ENCODE results near the gene SLC7A14.

Gene SLC7A14

GRCh38 chr3:170465955-170466354, 119.9 kb downstream of the SLC7A14 start:
- H3K4me1 Mint-ChIP-seq (ENCODE audit: low read depth) = no peaks in the 10 kb centered on the region
- H3K4me3 Mint-ChIP-seq = no peak overlapping the region
- H3K27me3 Mint-ChIP-seq = peaks cover 23% of the 10 kb centered on the region
- H3K36me3 Mint-ChIP-seq = no peaks in the 10 kb centered on the region
- H3K27ac Mint-ChIP-seq = no peak overlapping the region
- no peaks in the 10 kb centered on the region for H3K9me3 Mint-ChIP-seq (ENCODE audit: low read depth)

- H3K36me3 Mint-ChIP-seq = no peaks in the 10 kb centered on the region
- no peak overlapping the region for H3K4me3 Mint-ChIP-seq
- no peak overlapping the region for H3K27ac Mint-ChIP-seq
- H3K4me1 Mint-ChIP-seq (ENCODE audit: low read depth) = no peaks in the 10 kb centered on the region
- no peaks in the 10 kb centered on the region for H3K9me3 Mint-ChIP-seq (ENCODE audit: low read depth)
- H3K27me3 Mint-ChIP-seq = peaks cover 19% of the 10 kb centered on the region
Measured at GRCh38 chr3:170463011-170463410, 122.9 kb downstream of the SLC7A14 start.

GRCh38 chr3:170458285-170458684, 127.6 kb downstream of the SLC7A14 start:
- Mint-ChIP-seq H3K4me3 (no peak overlapping the region), H3K9me3 (ENCODE audit: low read depth) (no peaks in the 10 kb centered on the region), H3K27me3 (peaks cover 10% of the 10 kb centered on the region), H3K27ac (no peak overlapping the region), H3K36me3 (no peaks in the 10 kb centered on the region), H3K4me1 (ENCODE audit: low read depth) (no peaks in the 10 kb centered on the region)

- Mint-ChIP-seq H3K4me1 (ENCODE audit: low read depth) (no peaks in the 10 kb centered on the region), H3K36me3 (no peaks in the 10 kb centered on the region), H3K27me3 (peaks cover 5% of the 10 kb centered on the region), H3K27ac (no peak overlapping the region), H3K4me3 (no peak overlapping the region), H3K9me3 (ENCODE audit: low read depth) (no peaks in the 10 kb centered on the region)
Measured at GRCh38 chr3:170454509-170454908, 131.4 kb downstream of the SLC7A14 start.

- no peaks in the 10 kb centered on the region for H3K9me3 Mint-ChIP-seq (ENCODE audit: low read depth)
- no peak overlapping the region for H3K4me3 Mint-ChIP-seq
- H3K27ac Mint-ChIP-seq = no peak overlapping the region
- H3K27me3 Mint-ChIP-seq = no peaks in the 10 kb centered on the region
- H3K4me1 Mint-ChIP-seq (ENCODE audit: low read depth) = no peaks in the 10 kb centered on the region
- H3K36me3 Mint-ChIP-seq = no peaks in the 10 kb centered on the region
Measured at GRCh38 chr3:170450039-170450438, 135.8 kb downstream of the SLC7A14 start.

- H3K27me3 Mint-ChIP-seq = peaks cover 4% of the 10 kb centered on the region
- H3K4me1 Mint-ChIP-seq (ENCODE audit: low read depth) = no peaks in the 10 kb centered on the region
- no peaks in the 10 kb centered on the region for H3K36me3 Mint-ChIP-seq
- H3K4me3 Mint-ChIP-seq = no peak overlapping the region
- H3K9me3 Mint-ChIP-seq (ENCODE audit: low read depth) = no peaks in the 10 kb centered on the region
- no peak overlapping the region for H3K27ac Mint-ChIP-seq
Measured at GRCh38 chr3:170448584-170448983, 137.3 kb downstream of the SLC7A14 start.

- no peak overlapping the region for H3K27ac Mint-ChIP-seq
- H3K9me3 Mint-ChIP-seq (ENCODE audit: low read depth) = no peaks in the 10 kb centered on the region
- no peaks in the 10 kb centered on the region for H3K4me1 Mint-ChIP-seq (ENCODE audit: low read depth)
- peaks cover 7% of the 10 kb centered on the region for H3K27me3 Mint-ChIP-seq
- H3K36me3 Mint-ChIP-seq = no peaks in the 10 kb centered on the region
- no peak overlapping the region for H3K4me3 Mint-ChIP-seq
Measured at GRCh38 chr3:170443457-170443856, 142.4 kb downstream of the SLC7A14 start.

GRCh38 chr3:170442947-170443346, 142.9 kb downstream of the SLC7A14 start:
- Mint-ChIP-seq H3K9me3 (ENCODE audit: low read depth) (no peaks in the 10 kb centered on the region), H3K4me1 (ENCODE audit: low read depth) (no peaks in the 10 kb centered on the region), H3K4me3 (no peak overlapping the region), H3K27ac (no peak overlapping the region), H3K36me3 (no peaks in the 10 kb centered on the region), H3K27me3 (peaks cover 7% of the 10 kb centered on the region)

GRCh38 chr3:170441412-170441811, 144.5 kb downstream of the SLC7A14 start:
- H3K27me3 Mint-ChIP-seq = peaks cover 7% of the 10 kb centered on the region
- no peak overlapping the region for H3K27ac Mint-ChIP-seq
- no peaks in the 10 kb centered on the region for H3K9me3 Mint-ChIP-seq (ENCODE audit: low read depth)
- H3K36me3 Mint-ChIP-seq = no peaks in the 10 kb centered on the region
- H3K4me1 Mint-ChIP-seq (ENCODE audit: low read depth) = no peaks in the 10 kb centered on the region
- no peak overlapping the region for H3K4me3 Mint-ChIP-seq

- no peaks in the 10 kb centered on the region for H3K36me3 Mint-ChIP-seq
- H3K4me3 Mint-ChIP-seq = no peak overlapping the region
- no peaks in the 10 kb centered on the region for H3K4me1 Mint-ChIP-seq (ENCODE audit: low read depth)
- no peaks in the 10 kb centered on the region for H3K9me3 Mint-ChIP-seq (ENCODE audit: low read depth)
- no peak overlapping the region for H3K27ac Mint-ChIP-seq
- peaks cover 7% of the 10 kb centered on the region for H3K27me3 Mint-ChIP-seq
Measured at GRCh38 chr3:170440344-170440743, 145.5 kb downstream of the SLC7A14 start.

- Mint-ChIP-seq H3K36me3 (no peaks in the 10 kb centered on the region), H3K4me1 (ENCODE audit: low read depth) (no peaks in the 10 kb centered on the region), H3K27ac (no peak overlapping the region), H3K9me3 (ENCODE audit: low read depth) (no peaks in the 10 kb centered on the region), H3K4me3 (no peak overlapping the region), H3K27me3 (peaks cover 3% of the 10 kb centered on the region)
Measured at GRCh38 chr3:170438836-170439235, 147.0 kb downstream of the SLC7A14 start.

GRCh38 chr3:170437696-170438407, 148.0 kb downstream of the SLC7A14 start:
- Mint-ChIP-seq H3K27me3 (peaks cover 3% of the 10 kb centered on the region), H3K4me1 (ENCODE audit: low read depth) (no peaks in the 10 kb centered on the region), H3K4me3 (no peak overlapping the region), H3K9me3 (ENCODE audit: low read depth) (no peaks in the 10 kb centered on the region), H3K36me3 (no peaks in the 10 kb centered on the region), H3K27ac (no peak overlapping the region)

GRCh38 chr3:170437176-170437575, 148.7 kb downstream of the SLC7A14 start:
- peaks cover 3% of the 10 kb centered on the region for H3K27me3 Mint-ChIP-seq
- H3K9me3 Mint-ChIP-seq (ENCODE audit: low read depth) = no peaks in the 10 kb centered on the region
- no peaks in the 10 kb centered on the region for H3K36me3 Mint-ChIP-seq
- no peak overlapping the region for H3K4me3 Mint-ChIP-seq
- H3K4me1 Mint-ChIP-seq (ENCODE audit: low read depth) = no peaks in the 10 kb centered on the region
- no peak overlapping the region for H3K27ac Mint-ChIP-seq

- no peaks in the 10 kb centered on the region for H3K4me1 Mint-ChIP-seq (ENCODE audit: low read depth)
- H3K9me3 Mint-ChIP-seq (ENCODE audit: low read depth) = no peaks in the 10 kb centered on the region
- H3K4me3 Mint-ChIP-seq = no peak overlapping the region
- H3K36me3 Mint-ChIP-seq = no peaks in the 10 kb centered on the region
- peaks cover 3% of the 10 kb centered on the region for H3K27me3 Mint-ChIP-seq
- H3K27ac Mint-ChIP-seq = no peak overlapping the region
Measured at GRCh38 chr3:170436697-170437096, 149.2 kb downstream of the SLC7A14 start.

GRCh38 chr3:170432416-170432815, 153.5 kb downstream of the SLC7A14 start:
- H3K27me3 Mint-ChIP-seq = no peaks in the 10 kb centered on the region
- no peaks in the 10 kb centered on the region for H3K36me3 Mint-ChIP-seq
- no peak overlapping the region for H3K27ac Mint-ChIP-seq
- no peak overlapping the region for H3K4me3 Mint-ChIP-seq
- peaks cover 17% of the 10 kb centered on the region for H3K4me1 Mint-ChIP-seq (ENCODE audit: low read depth)
- H3K9me3 Mint-ChIP-seq (ENCODE audit: low read depth) = no peaks in the 10 kb centered on the region

- H3K4me1 Mint-ChIP-seq (ENCODE audit: low read depth) = peaks cover 17% of the 10 kb centered on the region
- no peaks in the 10 kb centered on the region for H3K27me3 Mint-ChIP-seq
- no peak overlapping the region for H3K27ac Mint-ChIP-seq
- H3K4me3 Mint-ChIP-seq = no peak overlapping the region
- no peaks in the 10 kb centered on the region for H3K9me3 Mint-ChIP-seq (ENCODE audit: low read depth)
- H3K36me3 Mint-ChIP-seq = no peaks in the 10 kb centered on the region
Measured at GRCh38 chr3:170431054-170431453, 154.8 kb downstream of the SLC7A14 start.

Data from activated naive CD8-positive, alpha-beta T cell (primary cell).